Lower leg skin (tissue), 3 donors: ENCODE results near the gene MARVELD1.

Experiments
- POLR2A ChIP-seq, 2 donors: fragments of 450-650 bp; IDR thresholded peaks; one replicate each; pipeline ENCODE4 v1.6.1; 2016 to 2017; ENCODE audit warnings: antibody characterized with exemption in 2 of 2, mild to moderate bottlenecking in 1 of 2, moderate library complexity in 1 of 2
- TF ChIP-seq, protein P1 (sequence below), 3 donors: fragments of 450-650 bp; IDR thresholded peaks; one replicate each; pipeline ENCODE4 v1.5.1; 2016; ENCODE audit warnings: antibody characterized with exemption in 3 of 3, mild to moderate bottlenecking in 3 of 3, moderate library complexity in 2 of 3

DNA sequence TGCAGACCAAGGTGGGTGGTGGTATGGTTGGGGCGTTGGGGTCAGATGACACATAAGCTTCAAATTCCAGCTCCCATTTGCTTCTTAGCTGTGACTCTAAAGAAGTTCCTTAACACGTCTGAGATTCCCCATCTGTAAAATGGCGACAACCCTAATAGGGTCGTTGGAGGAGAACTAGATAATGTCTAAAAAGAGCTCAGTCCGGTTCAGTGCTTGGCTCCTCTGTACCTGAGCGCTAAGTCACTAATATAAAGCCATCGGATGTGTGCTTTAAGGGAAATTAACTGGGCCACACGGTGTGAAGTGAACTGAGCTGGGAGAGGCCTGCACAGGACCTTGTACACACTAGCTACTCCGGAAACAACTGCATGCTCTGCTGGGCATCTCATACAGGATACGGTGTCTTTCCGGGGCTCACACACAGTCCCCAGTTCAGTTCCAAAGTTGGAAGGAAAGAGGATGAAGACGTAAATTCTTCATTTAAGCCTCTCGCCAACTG, 22.9 kb downstream of the MARVELD1 start:
- TF ChIP-seq, protein P1, sequence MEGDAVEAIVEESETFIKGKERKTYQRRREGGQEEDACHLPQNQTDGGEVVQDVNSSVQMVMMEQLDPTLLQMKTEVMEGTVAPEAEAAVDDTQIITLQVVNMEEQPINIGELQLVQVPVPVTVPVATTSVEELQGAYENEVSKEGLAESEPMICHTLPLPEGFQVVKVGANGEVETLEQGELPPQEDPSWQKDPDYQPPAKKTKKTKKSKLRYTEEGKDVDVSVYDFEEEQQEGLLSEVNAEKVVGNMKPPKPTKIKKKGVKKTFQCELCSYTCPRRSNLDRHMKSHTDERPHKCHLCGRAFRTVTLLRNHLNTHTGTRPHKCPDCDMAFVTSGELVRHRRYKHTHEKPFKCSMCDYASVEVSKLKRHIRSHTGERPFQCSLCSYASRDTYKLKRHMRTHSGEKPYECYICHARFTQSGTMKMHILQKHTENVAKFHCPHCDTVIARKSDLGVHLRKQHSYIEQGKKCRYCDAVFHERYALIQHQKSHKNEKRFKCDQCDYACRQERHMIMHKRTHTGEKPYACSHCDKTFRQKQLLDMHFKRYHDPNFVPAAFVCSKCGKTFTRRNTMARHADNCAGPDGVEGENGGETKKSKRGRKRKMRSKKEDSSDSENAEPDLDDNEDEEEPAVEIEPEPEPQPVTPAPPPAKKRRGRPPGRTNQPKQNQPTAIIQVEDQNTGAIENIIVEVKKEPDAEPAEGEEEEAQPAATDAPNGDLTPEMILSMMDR (IDR thresholded peaks at IDR 0.05) = no peak
- TF ChIP-seq POLR2A (IDR thresholded peaks at IDR 0.05) = no peak
